HEK293T (cell line): ENCODE data around the gene DMD.

Experiments
- ARNT ChIP-seq: fragments of 450-650 bp; IDR thresholded peaks from 2 replicates; pipeline ENCODE4 v1.6.1; 2017; ENCODE audit warnings: mild to moderate bottlenecking
- BHLHE40 ChIP-seq: fragments of 450-650 bp; IDR thresholded peaks from 2 replicates; pipeline ENCODE4 v1.6.1; 2016; ENCODE audit warnings: mild to moderate bottlenecking, moderate library complexity, borderline replicate concordance
- ELF4 ChIP-seq: fragments of 450-650 bp; IDR thresholded peaks from 2 replicates; pipeline ENCODE4 v1.6.1; 2017; ENCODE audit warnings: antibody characterized with exemption
- FOXM1 ChIP-seq: fragments of 450-650 bp; IDR thresholded peaks from 2 replicates; pipeline ENCODE4 v1.6.1; 2017; ENCODE audit warnings: mild to moderate bottlenecking, borderline replicate concordance
- HDGF ChIP-seq: fragments of 450-650 bp; IDR thresholded peaks from 2 replicates; pipeline ENCODE4 v1.6.1; 2017; ENCODE audit warnings: antibody characterized with exemption, borderline replicate concordance
- L3MBTL2 ChIP-seq: fragments of 450-650 bp; conservative IDR thresholded peaks from 2 replicates; pipeline ENCODE4 v1.6.1; 2016; ENCODE audit warnings: mild to moderate bottlenecking
- SP1 ChIP-seq: fragments of 450-650 bp; IDR thresholded peaks from 2 replicates; pipeline ENCODE4 v1.6.1; 2017
- SUZ12 ChIP-seq: fragments of 450-650 bp; IDR thresholded peaks from 2 replicates; pipeline ENCODE4 v1.6.1; 2016; ENCODE audit warnings: mild to moderate bottlenecking

- TF ChIP-seq SUZ12 (no peak), ARNT (no peak), BHLHE40 (no peak), SP1 (no peak), L3MBTL2 (no peak), ELF4 (no peak), FOXM1 (no peak), HDGF (no peak)
Observed at GRCh38 chrX:32155044-32155638, 1056.2 kb downstream of the DMD start.
